CD4-positive, alpha-beta T cell treated with Interleukin-10 for 1 hour (primary cell): ENCODE measurements around the gene P3H3.
A peak's percentile ranks its signal among the peaks of the same experiment; 100 is the strongest.
"Not testable (repeated sequence)": the region's sequence is repeated elsewhere in the genome, so short reads cannot be mapped to it uniquely, and the experiment has no call there.

Experiments used
- DNase-seq: peaks from one replicate; pipeline ENCODE4 v3.0.0-alpha.2; 2020

Gene P3H3

GRCh38 chr12:6849427-6849826 lies 21.2 kb downstream of the P3H3 start:
- no peak for DNase-seq

DNA sequence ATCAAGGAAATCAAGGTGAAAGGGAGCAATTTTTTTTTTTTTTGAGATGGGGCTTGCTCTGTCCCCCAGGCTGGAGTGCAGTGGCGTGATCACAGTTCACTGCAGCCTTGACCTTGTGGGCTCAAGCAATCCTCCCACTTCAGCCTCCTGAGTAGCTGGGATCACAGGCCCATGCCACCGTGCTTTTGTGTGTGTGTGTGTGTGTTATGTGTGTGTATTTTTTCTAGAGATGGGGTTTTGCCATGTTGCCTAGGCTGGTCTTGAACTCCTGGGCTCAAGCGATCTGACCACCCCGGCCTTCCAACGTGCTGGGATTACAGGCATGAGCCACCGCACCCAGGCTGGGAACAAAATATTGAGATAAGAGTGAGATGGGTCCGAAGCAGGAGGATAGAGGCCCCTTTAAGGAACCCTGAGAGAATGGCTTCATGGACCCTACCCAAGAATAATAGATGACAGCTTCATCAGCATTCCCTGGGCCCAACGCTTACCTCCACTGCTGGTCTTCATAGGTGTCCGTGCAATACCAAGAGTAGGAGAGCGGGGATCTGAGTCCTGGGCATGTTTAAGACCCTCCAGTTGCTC lies 21.9 kb downstream of the P3H3 start:
- no peak for DNase-seq

- DNase-seq = no peak
These were observed 22.6 kb downstream of the P3H3 start for GRCh38 chr12:6850796-6851152.

DNA sequence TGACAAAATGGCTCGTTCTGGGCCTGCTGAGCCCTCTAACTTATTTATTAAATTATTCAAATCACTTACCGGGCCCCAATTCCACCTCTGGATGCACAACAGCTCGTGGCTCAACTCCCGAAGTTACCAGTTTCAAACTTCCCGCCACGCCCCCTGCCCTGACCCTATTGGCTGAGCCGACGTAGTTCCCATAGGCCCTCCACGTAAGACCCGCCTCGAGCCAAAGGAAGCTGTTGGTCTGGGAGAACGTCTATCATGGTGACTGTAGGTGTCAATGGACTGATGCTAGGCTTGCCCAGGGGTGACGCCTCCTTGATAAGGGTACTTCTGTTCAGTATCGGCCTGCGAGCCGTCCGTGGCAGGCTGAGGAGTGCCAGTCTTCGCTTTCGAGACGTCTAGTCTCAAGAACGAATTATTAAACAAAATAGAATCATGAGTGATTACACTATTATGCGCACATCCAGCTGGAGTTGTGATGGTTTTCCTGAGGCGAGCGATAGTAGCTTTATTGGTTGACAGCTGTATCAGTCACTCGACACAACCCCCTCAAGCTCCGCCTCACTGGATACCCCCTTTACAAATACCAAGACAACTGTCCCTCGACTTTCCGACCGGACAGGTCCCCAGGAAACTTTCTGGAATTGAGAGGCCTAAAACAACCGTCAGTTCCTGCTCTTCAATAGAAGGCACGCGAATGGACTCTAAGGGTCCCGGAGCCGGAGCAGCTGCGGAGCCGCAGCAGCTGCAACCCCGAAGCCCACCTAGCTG lies 23.1 kb downstream of the P3H3 start, which contains the start of gene CDCA3:
Gene CDCA3, minus strand, starts transcription at position 134 of the 768 bp plus-strand sequence. CDS start 334 bp downstream, outside the sequence.
- peak; percentile 96 for DNase-seq

DNA sequence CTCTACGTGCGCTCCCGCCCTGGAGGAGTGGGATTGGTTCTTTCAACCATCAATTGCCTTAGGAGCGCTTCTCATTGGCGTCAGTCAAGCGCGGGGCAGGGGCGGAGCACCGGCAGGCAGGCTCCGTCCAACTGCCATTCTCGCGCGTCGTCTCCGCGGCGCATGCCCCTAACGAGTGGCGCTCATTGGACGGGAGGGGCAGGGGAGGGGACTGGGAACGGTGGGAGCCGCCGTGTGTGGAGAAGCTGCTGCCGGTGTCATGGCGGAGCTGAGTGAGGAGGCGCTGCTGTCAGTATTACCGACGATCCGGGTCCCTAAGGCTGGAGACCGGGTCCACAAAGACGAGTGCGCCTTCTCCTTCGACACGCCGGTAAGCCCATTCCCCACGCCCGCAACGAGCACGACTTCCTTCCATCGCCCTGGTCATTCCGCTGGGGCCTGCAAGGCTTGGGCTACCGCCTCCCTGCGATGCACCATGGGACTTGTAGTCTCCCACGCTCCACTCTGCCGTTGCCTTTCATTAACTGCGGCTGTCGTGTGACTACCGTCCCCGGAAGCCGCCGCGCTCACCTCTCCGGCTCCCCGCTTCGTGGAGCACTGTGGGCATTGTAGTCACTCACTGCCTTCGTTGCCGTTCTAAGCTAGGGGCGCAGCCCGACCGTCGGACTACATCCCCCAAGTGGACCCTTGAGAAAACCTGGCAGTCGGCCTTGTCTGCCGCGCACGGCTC lies 23.9 kb downstream of the P3H3 start, which contains the start of gene USP5:
Gene USP5, plus strand, starts transcription at position 230 of the 730 bp plus-strand sequence. Its CDS starts 30 bp downstream, at position 260.
- peak; percentile 99 for DNase-seq

DNA sequence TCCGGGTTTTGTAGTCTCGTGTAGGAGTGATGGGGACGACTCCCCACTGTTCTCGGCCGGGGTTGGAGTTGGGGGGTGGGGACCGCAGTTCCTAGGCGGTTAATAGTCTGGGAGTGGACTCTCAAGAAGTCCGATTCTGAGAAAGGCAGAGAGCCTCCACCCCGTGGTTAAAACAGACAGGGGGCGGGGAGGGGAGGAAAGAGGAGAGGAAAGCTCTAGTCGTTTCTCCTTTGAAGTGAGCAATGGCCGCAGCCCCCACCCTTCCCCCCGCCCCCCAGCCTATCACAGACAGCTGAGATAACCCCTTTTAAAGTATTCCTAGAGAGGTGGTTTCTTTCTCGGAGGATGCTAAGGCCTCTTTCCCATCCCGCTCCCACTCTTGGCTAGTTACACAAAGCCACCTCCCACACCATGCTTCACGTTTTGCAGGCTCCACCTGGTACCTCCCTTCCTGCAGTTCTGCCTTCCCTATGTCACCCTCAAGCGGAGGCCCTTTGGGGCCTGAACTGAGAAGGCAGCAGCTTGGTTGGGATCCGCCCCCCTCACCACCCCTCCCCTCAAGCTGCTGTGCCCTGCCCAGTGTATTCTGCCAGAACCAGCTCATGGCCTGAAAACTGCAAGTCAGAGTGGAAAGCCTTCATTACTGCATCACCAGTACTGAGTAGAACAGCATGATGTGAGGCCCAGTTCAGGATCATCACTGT lies 24.6 kb downstream of the P3H3 start:
- DNase-seq = peak; percentile 71

GRCh38 chr12:6853626-6854025 lies 25.4 kb downstream of the P3H3 start:
- no peak for DNase-seq

- no peak for DNase-seq
These were observed 25.8 kb downstream of the P3H3 start for GRCh38 chr12:6854036-6854435.

- no peak for DNase-seq
These were observed 27.1 kb downstream of the P3H3 start for GRCh38 chr12:6855322-6855721.

DNA sequence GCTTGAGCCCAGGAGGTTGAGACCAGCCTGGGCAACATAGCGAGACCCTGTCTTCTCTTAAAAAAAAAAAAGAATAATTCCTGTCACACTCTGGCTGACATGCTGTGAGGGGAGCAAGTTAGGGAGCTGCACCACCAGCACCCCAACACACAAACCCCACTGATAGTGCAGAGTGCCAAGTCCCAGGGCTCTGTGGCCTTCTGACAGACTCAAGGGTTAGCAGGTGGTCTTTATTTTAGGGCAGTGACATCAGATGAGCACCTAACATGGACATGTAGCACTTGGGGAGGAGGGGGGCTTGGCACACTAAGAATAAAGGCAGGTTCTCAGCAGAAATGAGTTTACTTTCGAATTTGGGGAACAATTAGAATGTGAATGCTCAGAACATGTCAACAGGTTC lies 30.6 kb downstream of the P3H3 start:
- DNase-seq = no peak

- DNase-seq = no peak
These were observed 31.9 kb downstream of the P3H3 start for GRCh38 chr12:6860116-6860515.

- no peak for DNase-seq
These were observed 32.7 kb downstream of the P3H3 start for GRCh38 chr12:6860942-6861341.

DNA sequence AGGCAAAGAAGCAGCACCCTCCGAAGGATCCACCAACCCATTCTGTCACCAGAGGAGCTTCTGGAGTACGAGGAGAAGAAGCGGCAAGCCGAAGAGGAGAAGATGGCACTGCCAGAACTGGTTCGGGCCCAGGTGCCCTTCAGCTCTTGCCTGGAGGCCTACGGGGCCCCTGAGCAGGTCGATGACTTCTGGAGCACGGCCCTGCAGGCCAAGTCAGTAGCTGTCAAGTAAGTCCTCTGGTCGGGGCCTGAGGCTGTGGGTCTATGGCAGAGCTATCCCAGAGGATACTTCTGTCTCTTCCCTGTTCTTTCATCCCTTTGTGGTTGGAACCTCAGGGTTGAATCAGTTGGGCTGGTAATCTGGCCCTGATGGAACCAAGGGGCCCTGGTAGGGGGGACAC lies 33.2 kb downstream of the P3H3 start:
- DNase-seq = no peak

GRCh38 chr12:6863033-6863432 lies 34.8 kb downstream of the P3H3 start:
- no peak for DNase-seq

DNA sequence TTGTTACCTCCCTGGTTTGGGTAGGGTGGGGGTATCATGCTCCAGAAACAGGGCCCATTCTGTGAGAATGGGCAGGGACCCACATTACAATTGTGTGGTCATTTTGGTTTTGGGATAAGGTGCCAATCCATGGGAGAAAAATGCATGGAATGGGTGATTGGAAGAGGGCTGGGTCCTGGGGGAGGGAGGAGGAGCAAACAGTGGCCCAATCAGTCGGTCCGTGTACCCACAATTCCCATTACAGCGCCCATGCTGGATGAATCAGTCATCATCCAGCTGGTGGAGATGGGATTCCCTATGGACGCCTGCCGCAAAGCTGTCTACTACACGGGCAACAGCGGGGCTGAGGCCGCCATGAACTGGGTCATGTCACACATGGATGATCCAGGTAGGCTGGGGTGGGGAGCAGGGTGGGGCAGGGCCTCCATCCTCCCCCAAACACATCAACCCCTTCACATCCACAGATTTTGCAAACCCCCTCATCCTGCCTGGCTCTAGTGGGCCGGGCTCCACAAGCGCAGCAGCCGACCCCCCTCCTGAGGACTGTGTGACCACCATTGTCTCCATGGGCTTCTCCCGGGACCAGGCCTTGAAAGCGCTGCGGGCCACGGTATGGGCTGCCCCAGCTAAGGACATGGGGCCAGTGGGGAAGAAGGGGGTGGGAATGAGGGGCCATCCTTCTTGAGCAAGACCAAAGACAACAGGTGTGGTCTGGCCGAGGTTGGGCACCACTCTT lies 35.5 kb downstream of the P3H3 start:
- DNase-seq = no peak

DNA sequence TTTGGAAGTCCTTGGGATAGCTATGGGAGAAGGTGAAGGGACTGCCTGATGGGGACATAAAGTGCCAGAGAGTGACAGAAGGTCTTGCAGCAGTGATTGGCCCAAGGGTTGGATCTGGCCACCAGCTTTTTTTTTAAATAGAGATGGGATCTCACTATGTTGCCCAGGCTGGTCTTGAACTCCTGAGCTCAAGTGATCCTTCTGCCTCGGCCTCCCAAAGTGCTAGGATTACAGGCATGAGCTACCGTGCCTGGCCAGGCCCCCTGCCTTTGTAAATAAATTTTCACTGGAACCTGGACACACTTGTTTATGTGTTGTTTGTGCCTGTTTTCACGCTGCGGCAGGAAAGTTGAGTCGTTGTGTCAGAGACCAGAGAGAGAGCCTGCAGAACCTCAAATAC lies 37.1 kb downstream of the P3H3 start:
- not testable (repeated sequence) for DNase-seq

- no peak for DNase-seq
These were observed 38.1 kb downstream of the P3H3 start for GRCh38 chr12:6866163-6866919.

DNA sequence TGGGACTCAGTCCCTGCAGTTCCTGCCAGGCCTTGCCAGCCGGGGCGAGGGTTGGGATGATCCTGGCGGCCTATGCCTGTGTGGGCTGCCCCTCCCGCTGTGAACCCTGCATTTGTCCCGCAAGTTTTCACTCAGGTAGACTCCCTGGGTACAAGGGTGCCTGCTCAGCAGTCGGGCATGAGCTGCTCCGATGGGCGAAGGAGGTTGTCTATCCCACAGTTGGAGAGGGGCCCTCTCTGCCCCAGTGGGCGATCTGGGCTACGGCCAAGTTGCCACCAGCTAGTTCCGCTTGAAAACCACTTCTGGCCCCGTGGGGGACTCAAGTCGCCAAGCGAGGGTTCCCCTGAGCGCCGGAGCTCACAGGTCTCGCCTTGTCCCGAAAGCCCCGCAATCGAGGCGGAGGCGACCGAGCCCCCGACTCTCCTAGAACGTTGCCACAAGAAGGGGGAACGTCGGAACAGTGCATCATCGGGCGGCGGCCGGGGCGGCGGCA lies 38.8 kb downstream of the P3H3 start:
- no peak for DNase-seq

- DNase-seq = peak; percentile 88
These were observed 39.4 kb downstream of the P3H3 start, which contains the start of gene TPI1 for GRCh38 chr12:6867413-6868210. Gene TPI1 (plus strand): TSS chr12:6867531. CDS start chr12:6867567, 36 bp downstream.
